Mesendoderm (in vitro differentiated cells): ENCODE results near the gene ST7. TPM values are rescaled to one million over a fixed set of nuclear protein-coding genes. Genes with fewer than 3 reads are reported as not detected.

Source experiments
- small RNA-seq: library from polyadenylated mRNA; stranded (forward); fragments of <200 nt; extraction: miRNeasy Mini kit (QIAGEN cat#:217004); gene quantifications from one replicate; pipeline ENCODE3, GENCODE V24; 2013; ENCODE audit not compliant: insufficient read depth

Gene ST7

Small RNAs within 50 kb of the gene (small RNA-seq; reads per million reads assigned to genes)
- gene AC002542.1: not detected
- not detected for gene MTCYBP6
- gene RF00019: not detected
- gene RF02179: not detected
- gene RF02180: not detected
- not detected for gene RF02181
- gene RF02183: not detected
- not detected for gene RF02184
- gene RF02185: not detected
- not detected for gene RF02188
- gene RNA5SP239: not detected
